Sigmoid colon (tissue), 4 donors: ENCODE data around the gene NXF3.

ENCODE experiments used
- EP300 ChIP-seq, 4 donors: sonication (generic); formaldehyde crosslinking; IDR thresholded peaks; one replicate each; pipeline ENCODE4 v1.6.1; 2017; ENCODE audit warnings: antibody characterized with exemption in 4 of 4
- POLR2AphosphoS5 ChIP-seq, 4 donors: sonication (generic); formaldehyde crosslinking; IDR thresholded peaks; one replicate each; pipeline ENCODE4 v1.6.1; 2017; ENCODE audit warnings: antibody characterized with exemption in 4 of 4

DNA sequence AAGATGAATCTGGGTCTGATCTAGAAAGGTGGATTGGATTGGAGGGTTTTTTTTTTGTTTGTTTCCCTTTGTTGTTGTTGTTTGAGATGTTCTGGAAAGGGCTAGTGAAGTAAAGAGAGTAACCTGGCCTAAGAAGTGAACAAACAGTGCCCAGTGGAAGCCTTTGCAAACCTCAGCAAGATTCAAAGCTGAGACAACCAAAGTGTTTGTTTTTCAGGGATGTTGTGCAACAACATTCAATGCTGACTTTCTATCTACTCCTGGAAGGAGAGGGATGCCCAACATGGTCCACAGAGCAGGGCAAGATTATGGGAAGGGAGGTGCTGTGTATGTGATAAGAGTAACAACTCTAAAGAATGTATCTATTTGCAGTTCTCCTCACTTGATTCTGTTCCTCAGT, 40.3 kb downstream of the NXF3 start:
- TF ChIP-seq EP300 (IDR thresholded peaks at IDR 0.05): no peak
- TF ChIP-seq POLR2AphosphoS5 (IDR thresholded peaks at IDR 0.05): no peak
